ENCODE results near the gene CCNC. TPM values are rescaled to one million over a fixed set of nuclear protein-coding genes. Genes with fewer than 3 reads are reported as not detected.

CCNC gene
- total RNA-seq, 1 donor from 2014 or later: 85.9 TPM

DNA sequence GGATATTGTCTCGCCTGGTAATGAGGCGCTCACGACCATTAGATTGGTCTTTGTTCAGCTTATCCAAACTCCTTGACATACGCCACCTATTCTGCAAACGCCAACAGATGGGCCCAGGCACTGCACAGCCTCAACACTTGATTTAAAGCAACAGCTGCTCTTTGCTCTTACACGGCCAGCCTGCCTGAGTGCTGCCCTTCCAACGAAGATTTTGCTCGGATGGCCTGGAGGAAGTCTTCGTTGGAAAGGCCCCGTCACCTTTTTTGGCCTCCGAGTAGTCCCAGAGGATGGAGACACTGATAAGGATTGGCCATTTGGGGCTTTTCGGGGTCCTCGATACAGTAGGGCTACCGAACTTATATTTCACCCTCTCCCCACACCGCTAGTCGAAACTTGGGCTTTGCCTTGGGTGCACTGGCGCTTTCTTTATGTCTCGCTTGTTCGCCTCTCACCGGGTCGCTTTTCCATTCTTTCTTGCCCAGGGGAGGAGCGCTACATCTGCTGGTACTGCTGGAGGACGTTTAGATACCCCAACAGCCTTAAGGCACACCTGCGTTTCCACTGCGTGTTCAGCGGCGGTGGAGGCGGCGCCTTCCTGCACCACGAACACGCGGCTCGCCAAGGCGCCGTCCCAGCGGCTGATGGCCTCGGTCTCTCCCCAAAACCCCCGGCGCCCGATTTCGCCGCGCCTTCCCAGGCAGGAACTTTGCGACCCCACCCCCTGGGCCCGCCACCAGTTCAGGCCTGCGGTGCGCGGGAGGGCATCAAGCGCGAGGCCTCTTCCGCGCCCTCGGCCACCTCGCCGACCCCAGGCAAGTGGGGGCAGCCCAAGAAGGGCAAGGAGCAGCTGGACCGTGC, 44.3 kb upstream of the CCNC start:
- Histone ChIP-seq H3K36me3 (ENCODE audit: control insufficient read depth, insufficient read depth, low read length) (no peaks in the 10 kb centered on the region), H3K27me3 (ENCODE audit: control insufficient read depth, insufficient read depth, low read length) (peaks cover 79% of the 10 kb centered on the region), H3K4me3 (ENCODE audit: low read depth, low read length) (peak overlapping the region; percentile 6)
- no peak for TF ChIP-seq CTCF (IDR thresholded peaks at IDR 0.05; ENCODE audit: insufficient read depth, low read length, poor library complexity, severe bottlenecking)
- DNase-seq (ENCODE audit: low read depth): no peak

DNA sequence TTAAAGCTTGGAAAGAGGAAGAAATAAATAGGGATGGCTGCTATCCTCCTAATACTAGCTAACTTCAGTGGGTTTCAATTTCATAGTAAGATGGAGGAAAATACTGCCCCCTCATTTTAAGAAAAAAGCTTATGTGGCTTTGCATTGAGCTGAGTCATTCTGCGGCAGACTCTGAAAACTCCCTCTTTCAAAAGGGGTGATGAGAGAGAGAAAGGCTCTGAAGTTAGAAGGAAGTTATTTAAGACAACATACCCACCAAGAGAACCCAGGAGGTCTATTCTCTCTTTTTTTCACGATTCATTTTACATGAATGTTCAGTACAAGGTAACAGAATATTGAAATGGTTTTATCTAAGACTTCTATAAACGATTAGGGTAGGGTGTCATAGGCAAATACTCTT, 42.7 kb upstream of the CCNC start:
- peaks cover 85% of the 10 kb centered on the region for H3K27me3 ChIP-seq (ENCODE audit: control insufficient read depth, insufficient read depth, low read length)
- TF ChIP-seq CTCF (IDR thresholded peaks at IDR 0.05; ENCODE audit: insufficient read depth, low read length, poor library complexity, severe bottlenecking): no peak
- no peaks in the 10 kb centered on the region for H3K36me3 ChIP-seq (ENCODE audit: control insufficient read depth, insufficient read depth, low read length)
- H3K4me3 ChIP-seq (ENCODE audit: low read depth, low read length): no peak overlapping the region
- DNase-seq (ENCODE audit: low read depth): no peak

- Histone ChIP-seq H3K4me3 (ENCODE audit: low read depth, low read length) (no peak overlapping the region), H3K36me3 (ENCODE audit: control insufficient read depth, insufficient read depth, low read length) (no peaks in the 10 kb centered on the region), H3K27me3 (ENCODE audit: control insufficient read depth, insufficient read depth, low read length) (peaks cover 88% of the 10 kb centered on the region)
- no peak for DNase-seq (ENCODE audit: low read depth)
- no peak for TF ChIP-seq CTCF (IDR thresholded peaks at IDR 0.05; ENCODE audit: insufficient read depth, low read length, poor library complexity, severe bottlenecking)
Measured at GRCh38 chr6:99609905-99610489, 41.5 kb upstream of the CCNC start.

- TF ChIP-seq CTCF (IDR thresholded peaks at IDR 0.05; ENCODE audit: insufficient read depth, low read length, poor library complexity, severe bottlenecking): no peak
- no peak overlapping the region for H3K4me3 ChIP-seq (ENCODE audit: low read depth, low read length)
- peaks cover 88% of the 10 kb centered on the region for H3K27me3 ChIP-seq (ENCODE audit: control insufficient read depth, insufficient read depth, low read length)
- no peaks in the 10 kb centered on the region for H3K36me3 ChIP-seq (ENCODE audit: control insufficient read depth, insufficient read depth, low read length)
- no peak for DNase-seq (ENCODE audit: low read depth)
Measured at GRCh38 chr6:99608886-99609482, 40.5 kb upstream of the CCNC start.

DNA sequence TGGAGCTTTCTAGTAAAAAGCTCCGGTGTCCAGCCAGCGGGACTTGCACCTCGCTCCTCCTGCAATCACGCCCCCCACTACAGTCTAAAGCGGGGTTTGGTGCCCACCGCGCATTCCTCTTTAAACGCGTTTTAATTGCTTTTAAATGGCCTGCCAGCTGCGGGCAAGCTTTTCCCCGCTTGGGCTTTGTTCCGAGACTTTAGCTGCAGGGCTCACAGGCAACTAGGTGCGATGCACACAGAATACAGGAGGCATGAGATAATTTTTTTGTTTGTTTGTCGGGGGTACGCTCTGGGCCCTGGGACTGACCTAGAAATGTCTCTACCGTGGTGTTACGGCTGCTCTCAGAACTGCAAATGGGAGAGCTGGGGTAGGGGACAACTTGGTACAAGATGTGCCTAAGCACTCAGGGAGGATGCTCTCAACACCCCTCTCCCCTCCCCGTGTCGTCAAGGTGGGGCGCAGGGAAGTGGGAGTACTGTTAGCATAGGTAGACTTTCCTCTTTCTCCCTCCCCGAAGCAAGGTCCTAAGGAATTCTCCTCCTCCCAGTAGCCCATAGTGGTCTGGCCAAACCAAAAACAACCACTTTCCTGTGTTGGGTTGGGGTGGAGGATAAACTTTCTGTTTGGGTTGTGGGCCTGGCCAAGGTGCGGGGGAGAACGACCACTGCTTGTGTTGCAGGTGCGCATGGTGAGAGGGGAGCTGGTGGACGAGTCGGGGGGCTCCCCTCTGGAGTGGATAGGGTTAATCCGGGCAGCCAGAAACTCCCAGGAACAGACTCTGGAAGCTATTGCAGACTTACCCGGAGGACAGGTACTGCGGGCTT, 39.8 kb upstream of the CCNC start:
- no peak for DNase-seq (ENCODE audit: low read depth)
- TF ChIP-seq CTCF (IDR thresholded peaks at IDR 0.05; ENCODE audit: insufficient read depth, low read length, poor library complexity, severe bottlenecking): no peak
- Histone ChIP-seq H3K4me3 (ENCODE audit: low read depth, low read length) (no peak overlapping the region), H3K27me3 (ENCODE audit: control insufficient read depth, insufficient read depth, low read length) (peaks cover 88% of the 10 kb centered on the region), H3K36me3 (ENCODE audit: control insufficient read depth, insufficient read depth, low read length) (no peaks in the 10 kb centered on the region)

Data from kidney epithelial cell (primary cell).